H9 (cell line): ENCODE results near the gene RAD18. TPM values are rescaled to one million over a fixed set of nuclear protein-coding genes. Genes with fewer than 3 reads are reported as not detected.

Experiments
- DNase-seq: peaks from one replicate; pipeline ENCODE4 v3.0.0-alpha.2; 2017
- H2AFZ ChIP-seq: one replicate; pipeline ENCODE4 v1.6.1; 2013; ENCODE audit warnings: mild to moderate bottlenecking, low read length, control low read depth, moderate library complexity
- H2AK5ac ChIP-seq: 2 replicates; pipeline ENCODE4 v1.6.1; 2013; ENCODE audit warnings: low read length, control low read depth, mixed read lengths; ENCODE audit not compliant: insufficient read length
- H2BK120ac ChIP-seq: one replicate; pipeline ENCODE4 v1.6.1; 2013; ENCODE audit warnings: low read depth, mild to moderate bottlenecking, low read length, control low read depth, inconsistent platforms; ENCODE audit not compliant: poor library complexity, severe bottlenecking
- H2BK12ac ChIP-seq: 2 replicates; pipeline ENCODE4 v1.6.1; 2013; ENCODE audit warnings: low read length, control low read depth, mixed read lengths, low read depth; ENCODE audit not compliant: insufficient read length
- H2BK15ac ChIP-seq: 2 replicates; pipeline ENCODE4 v1.6.1; 2013; ENCODE audit warnings: low read depth, low read length, control low read depth
- H2BK20ac ChIP-seq: one replicate; pipeline ENCODE4 v1.6.1; 2013; ENCODE audit warnings: low read depth, mild to moderate bottlenecking, low read length, control low read depth, inconsistent platforms; ENCODE audit not compliant: poor library complexity, severe bottlenecking
- H2BK5ac ChIP-seq: 2 replicates; pipeline ENCODE4 v1.6.1; 2013; ENCODE audit warnings: low read length, control low read depth, mixed read lengths; ENCODE audit not compliant: insufficient read length
- H3K14ac ChIP-seq: 2 replicates; pipeline ENCODE4 v1.6.1; 2013; ENCODE audit warnings: low read length, control low read depth; ENCODE audit not compliant: insufficient read depth
- H3K18ac ChIP-seq: 2 replicates; pipeline ENCODE4 v1.6.1; 2013; ENCODE audit warnings: low read depth, mild to moderate bottlenecking, mixed read lengths, low read length, control low read depth; ENCODE audit not compliant: insufficient read length
- H3K23ac ChIP-seq: 2 replicates; pipeline ENCODE4 v1.6.1; 2013; ENCODE audit warnings: low read length, control low read depth, mixed read lengths, low read depth; ENCODE audit not compliant: insufficient read length
- H3K23me2 ChIP-seq: 2 replicates; pipeline ENCODE4 v1.6.1; 2013; ENCODE audit warnings: low read depth, mild to moderate bottlenecking, mixed read lengths, low read length, control low read depth; ENCODE audit not compliant: insufficient read length, poor library complexity, severe bottlenecking
- H3K27ac ChIP-seq: 2 replicates; pipeline ENCODE4 v1.5.1; 2013; ENCODE audit warnings: low read length, control low read depth, mixed read lengths, low read depth; ENCODE audit not compliant: insufficient read length
- H3K27me3 ChIP-seq: 2 replicates; pipeline ENCODE4 v1.6.1; 2013; ENCODE audit warnings: low read length, control low read depth, inconsistent platforms; ENCODE audit not compliant: insufficient read depth
- H3K4ac ChIP-seq: 2 replicates; pipeline ENCODE4 v1.6.1; 2013; ENCODE audit warnings: low read depth, mild to moderate bottlenecking, control low read depth, inconsistent platforms, low read length, moderate library complexity
- H3K4me1 ChIP-seq: 2 replicates; pipeline ENCODE4 v1.6.1; 2013; ENCODE audit warnings: low read length, control low read depth, inconsistent platforms; ENCODE audit not compliant: insufficient read depth
- H3K4me2 ChIP-seq: 2 replicates; pipeline ENCODE4 v1.6.1; 2013; ENCODE audit warnings: low read length, control low read depth, mixed read lengths; ENCODE audit not compliant: insufficient read length, insufficient read depth
- H3K56ac ChIP-seq: 2 replicates; pipeline ENCODE4 v1.6.1; 2013; ENCODE audit warnings: low read depth, mild to moderate bottlenecking, mixed read lengths, low read length, control low read depth; ENCODE audit not compliant: insufficient read length
- H3K79me1 ChIP-seq: 2 replicates; pipeline ENCODE4 v1.6.1; 2013; ENCODE audit warnings: low read depth, mild to moderate bottlenecking, moderate library complexity, low read length, control low read depth, inconsistent platforms; ENCODE audit not compliant: insufficient read depth, poor library complexity, severe bottlenecking
- H3K79me2 ChIP-seq: 2 replicates; pipeline ENCODE4 v1.6.1; 2013; ENCODE audit warnings: low read length, control low read depth, inconsistent platforms; ENCODE audit not compliant: insufficient read depth
- H3K9ac ChIP-seq: 2 replicates; pipeline ENCODE4 v1.6.1; 2013; ENCODE audit warnings: low read length, control low read depth, mixed read lengths; ENCODE audit not compliant: insufficient read length; ENCODE audit errors: extremely low read depth
- H3K9me3 ChIP-seq: one replicate; pipeline ENCODE4 v1.6.1; 2013; ENCODE audit warnings: low read depth, low read length, inconsistent platforms; ENCODE audit not compliant: control insufficient read depth
- H3T11ph ChIP-seq: one replicate; pipeline ENCODE4 v1.6.1; 2013; ENCODE audit warnings: mild to moderate bottlenecking, low read length, control low read depth, inconsistent platforms
- H4K20me1 ChIP-seq: one replicate; pipeline ENCODE4 v1.6.1; 2013; ENCODE audit not compliant: control insufficient read depth, insufficient read length, insufficient read depth
- H4K5ac ChIP-seq: 2 replicates; pipeline ENCODE4 v1.6.1; 2013; ENCODE audit warnings: low read depth, mild to moderate bottlenecking, mixed read lengths, low read length, control low read depth; ENCODE audit not compliant: insufficient read length
- H4K8ac ChIP-seq: replicated peaks from 2 replicates; pipeline ENCODE4 v1.6.1; 2013; ENCODE audit warnings: low read length, control low read depth, mixed read lengths, low read depth; ENCODE audit not compliant: insufficient read length
- H4K91ac ChIP-seq: 2 replicates; pipeline ENCODE4 v1.6.1; 2013; ENCODE audit warnings: low read depth, mild to moderate bottlenecking, moderate library complexity, mixed read lengths, low read length, control low read depth; ENCODE audit not compliant: insufficient read length
- H3K27ac Mint-ChIP-seq, 3 experiments: 2 replicates in 2 of 3; 3 replicates in 1 of 3; pipeline ENCODE4 v1.8.0; 2020 to 2021; ENCODE audit warnings: mixed read lengths in 3 of 3, mild to moderate bottlenecking in 1 of 3, moderate library complexity in 1 of 3
- H3K27me3 Mint-ChIP-seq: 2 replicates; pipeline ENCODE4 v1.8.0; 2021; ENCODE audit warnings: low read depth, mild to moderate bottlenecking, moderate library complexity, mixed read lengths
- H3K36me3 Mint-ChIP-seq, 3 experiments: 2 replicates in 2 of 3; 3 replicates in 1 of 3; pipeline ENCODE4 v1.8.0; 2020 to 2021; ENCODE audit warnings: low read depth in 3 of 3, mixed read lengths in 3 of 3; ENCODE audit not compliant: insufficient read depth in 1 of 3
- H3K4me1 Mint-ChIP-seq, 2 experiments: 2 replicates each; pipeline ENCODE4 v1.8.0; 2020; ENCODE audit warnings: mixed read lengths in 2 of 2
- H3K4me3 Mint-ChIP-seq, 2 experiments: 2 replicates in 1 of 2; 3 replicates in 1 of 2; pipeline ENCODE4 v1.8.0; 2020 to 2021; ENCODE audit warnings: mild to moderate bottlenecking in 2 of 2, mixed read lengths in 2 of 2, moderate library complexity in 1 of 2
- H3K9me3 Mint-ChIP-seq, 2 experiments: 2 replicates in 1 of 2; 3 replicates in 1 of 2; pipeline ENCODE4 v1.8.0; 2020; ENCODE audit warnings: mild to moderate bottlenecking in 2 of 2, mixed read lengths in 2 of 2, moderate library complexity in 1 of 2
- WGBS: extraction: QIAGEN DNeasy Blood & Tissue Kit; methylation state at CpG from one replicate; pipeline ENCODE4 v1.1.7; 2013; ENCODE audit warnings: missing lambda C conversion rate, low lambda C conversion rate, mixed read lengths; ENCODE audit not compliant: insufficient read length; ENCODE audit errors: extremely low coverage; 5-methylcytosine and 5-hydroxymethylcytosine counted together
- total RNA-seq: library from RNA; stranded (reverse); gene quantifications from 2 replicates; pipeline ENCODE4 v1.2.1, GENCODE V29; 2021
- TF ChIP-seq, protein P1 (sequence below): fragments of 200-600 bp; sonication (generic); conservative IDR thresholded peaks from 3 replicates; pipeline ENCODE4 v1.8.0; 2021; ENCODE audit warnings: antibody characterized with exemption, mild to moderate bottlenecking

RAD18 gene
- total RNA-seq, 1 experiment from 2014 or later, result 27.8 TPM

DNA sequence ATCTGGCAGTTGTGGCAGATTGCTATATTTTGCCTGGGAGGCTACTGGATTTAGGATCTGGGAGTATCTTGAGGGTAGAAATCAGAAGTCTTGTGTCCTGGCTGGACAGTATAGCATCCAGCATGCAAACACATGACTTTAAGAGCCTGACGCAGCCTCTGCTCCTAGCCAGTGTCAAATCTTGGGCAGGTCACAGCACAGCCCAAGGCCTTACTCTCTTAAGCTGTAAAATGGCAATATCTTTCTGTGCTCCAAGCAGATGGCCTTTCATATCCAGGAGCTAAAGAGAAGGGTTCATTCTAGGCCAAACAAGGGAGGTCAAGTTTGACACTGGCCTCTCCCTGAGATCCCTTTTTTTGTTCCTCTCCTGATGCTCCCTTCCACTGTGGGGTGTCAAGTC lies 19.8 kb upstream of the RAD18 start:
- no peak overlapping the region for H3K4ac ChIP-seq
- no peak overlapping the region for H3K18ac ChIP-seq
- H3K9ac ChIP-seq, result no peak overlapping the region
- peaks cover 0 to 5% of the 10 kb centered on the region in 2 experiments; a peak in 2 of 5 replicates for H3K9me3 Mint-ChIP-seq
- TF ChIP-seq, protein P1, sequence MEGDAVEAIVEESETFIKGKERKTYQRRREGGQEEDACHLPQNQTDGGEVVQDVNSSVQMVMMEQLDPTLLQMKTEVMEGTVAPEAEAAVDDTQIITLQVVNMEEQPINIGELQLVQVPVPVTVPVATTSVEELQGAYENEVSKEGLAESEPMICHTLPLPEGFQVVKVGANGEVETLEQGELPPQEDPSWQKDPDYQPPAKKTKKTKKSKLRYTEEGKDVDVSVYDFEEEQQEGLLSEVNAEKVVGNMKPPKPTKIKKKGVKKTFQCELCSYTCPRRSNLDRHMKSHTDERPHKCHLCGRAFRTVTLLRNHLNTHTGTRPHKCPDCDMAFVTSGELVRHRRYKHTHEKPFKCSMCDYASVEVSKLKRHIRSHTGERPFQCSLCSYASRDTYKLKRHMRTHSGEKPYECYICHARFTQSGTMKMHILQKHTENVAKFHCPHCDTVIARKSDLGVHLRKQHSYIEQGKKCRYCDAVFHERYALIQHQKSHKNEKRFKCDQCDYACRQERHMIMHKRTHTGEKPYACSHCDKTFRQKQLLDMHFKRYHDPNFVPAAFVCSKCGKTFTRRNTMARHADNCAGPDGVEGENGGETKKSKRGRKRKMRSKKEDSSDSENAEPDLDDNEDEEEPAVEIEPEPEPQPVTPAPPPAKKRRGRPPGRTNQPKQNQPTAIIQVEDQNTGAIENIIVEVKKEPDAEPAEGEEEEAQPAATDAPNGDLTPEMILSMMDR, result no peak
- H3K23me2 ChIP-seq, result no peaks in the 10 kb centered on the region
- no peak overlapping the region for H2BK5ac ChIP-seq
- H2AK5ac ChIP-seq, result no peak overlapping the region
- 0 out of 7 replicates have a peak, but pooled peaks cover 0 to 1% (median 0%) of the 10 kb centered on the region in 3 experiments for H3K36me3 Mint-ChIP-seq
- peaks cover 20% of the 10 kb centered on the region for H3K27me3 Mint-ChIP-seq
- H2AFZ ChIP-seq, result no peak overlapping the region
- no peak overlapping the region for H3T11ph ChIP-seq
- H2BK120ac ChIP-seq, result no peak overlapping the region
- no peaks in the 10 kb centered on the region for H4K20me1 ChIP-seq
- H3K27ac ChIP-seq, result no peak overlapping the region
- no peaks in the 10 kb centered on the region for H3K9me3 ChIP-seq
- H4K8ac ChIP-seq, result no peak overlapping the region
- no peak overlapping the region for H4K5ac ChIP-seq
- WGBS, result no CpG with 5 or more reads among the region's 1 CpG
- no peaks in the 10 kb centered on the region for H3K27me3 ChIP-seq
- peaks cover under 1 to 2% of the 10 kb centered on the region in 2 experiments; a peak in 3 of 4 replicates for H3K4me1 Mint-ChIP-seq
- no peak overlapping the region for H3K56ac ChIP-seq
- no peak overlapping the region for H3K14ac ChIP-seq
- no peak for DNase-seq
- no peak overlapping the region for H2BK15ac ChIP-seq
- no peak overlapping the region for H3K4me2 ChIP-seq
- H4K91ac ChIP-seq, result no peak overlapping the region
- no peak overlapping the region for H2BK20ac ChIP-seq
- no peaks in the 10 kb centered on the region for H3K79me1 ChIP-seq
- no peaks in the 10 kb centered on the region for H3K79me2 ChIP-seq
- no peaks in the 10 kb centered on the region for H3K4me1 ChIP-seq
- no peak overlapping the region for H2BK12ac ChIP-seq
- H3K23ac ChIP-seq, result no peak overlapping the region
- no peak overlapping the region for H3K4me3 Mint-ChIP-seq
- no peak overlapping the region for H3K27ac Mint-ChIP-seq
